AG20443 (cell line): ENCODE measurements around the gene NEURL1B.
"Not testable (repeated sequence)": the region's sequence is repeated elsewhere in the genome, so short reads cannot be mapped to it uniquely, and the experiment has no call there.

Experiments used
- DNase-seq: peaks from one replicate; pipeline ENCODE4 v3.0.0; 2012; ENCODE audit warnings: low spot score, mixed read lengths

Gene NEURL1B

GRCh38 chr5:172678362-172678874, 37.4 kb downstream of the NEURL1B start:
- DNase-seq, result not testable (repeated sequence)

GRCh38 chr5:172678902-172679301, 37.8 kb downstream of the NEURL1B start:
- DNase-seq, result no peak

GRCh38 chr5:172679628-172680212, 38.7 kb downstream of the NEURL1B start:
- no peak for DNase-seq

GRCh38 chr5:172680921-172681320, 39.9 kb downstream of the NEURL1B start:
- DNase-seq, result no peak

GRCh38 chr5:172681421-172681820, 40.4 kb downstream of the NEURL1B start:
- DNase-seq, result no peak

- no peak for DNase-seq
These were observed 42.2 kb downstream of the NEURL1B start for GRCh38 chr5:172683264-172683644.

GRCh38 chr5:172683645-172684471, 42.8 kb downstream of the NEURL1B start:
- no peak for DNase-seq

- DNase-seq, result no peak
These were observed 44.0 kb downstream of the NEURL1B start for GRCh38 chr5:172685091-172685490.

GRCh38 chr5:172686111-172686510, 45.0 kb downstream of the NEURL1B start:
- DNase-seq, result no peak

- DNase-seq, result no peak
These were observed 45.7 kb downstream of the NEURL1B start for GRCh38 chr5:172686539-172687390.

- DNase-seq, result no peak
These were observed 46.9 kb downstream of the NEURL1B start for GRCh38 chr5:172687940-172688339.

- peak; percentile 62 for DNase-seq
These were observed 47.5 kb downstream of the NEURL1B start for GRCh38 chr5:172688349-172689217.

GRCh38 chr5:172689218-172689572, 48.1 kb downstream of the NEURL1B start:
- no peak for DNase-seq

GRCh38 chr5:172689801-172690200, 48.7 kb downstream of the NEURL1B start:
- no peak for DNase-seq

- DNase-seq, result no peak
These were observed 49.4 kb downstream of the NEURL1B start for GRCh38 chr5:172690258-172691075.

GRCh38 chr5:172691886-172692285, 50.8 kb downstream of the NEURL1B start:
- DNase-seq, result no peak

GRCh38 chr5:172692451-172692850, 51.4 kb downstream of the NEURL1B start:
- DNase-seq, result no peak

GRCh38 chr5:172692981-172693380, 51.9 kb downstream of the NEURL1B start:
- DNase-seq, result no peak

GRCh38 chr5:172694061-172694460, 53.0 kb downstream of the NEURL1B start:
- no peak for DNase-seq

GRCh38 chr5:172694541-172694940, 53.5 kb downstream of the NEURL1B start:
- no peak for DNase-seq
